GM12892 (cell line): Measurements from ENCODE around the gene RBMS1.

ENCODE experiments used
- DNase-seq: peaks from one replicate; pipeline ENCODE4 v3.0.0; 2011; ENCODE audit not compliant: insufficient read length
- FAIRE-seq: peaks from 2 replicates; lab custom pipeline; 2011; peaks lifted over from hg19 to GRCh38; lab: Jason Lieb, UNC
- POLR2A ChIP-seq: IDR thresholded peaks from 2 replicates; pipeline ENCODE4 v1.6.1; 2011; ENCODE audit warnings: low read depth, low read length, control low read depth
- POLR2AphosphoS5 ChIP-seq: IDR thresholded peaks from 2 replicates; pipeline ENCODE4 v1.6.1; 2011; ENCODE audit warnings: low read depth, low read length, control low read depth
- TAF1 ChIP-seq: IDR thresholded peaks from 2 replicates; pipeline ENCODE4 v1.6.1; 2011; ENCODE audit warnings: low read depth, mild to moderate bottlenecking, control low read depth, low read length, borderline replicate concordance

Gene RBMS1

DNA sequence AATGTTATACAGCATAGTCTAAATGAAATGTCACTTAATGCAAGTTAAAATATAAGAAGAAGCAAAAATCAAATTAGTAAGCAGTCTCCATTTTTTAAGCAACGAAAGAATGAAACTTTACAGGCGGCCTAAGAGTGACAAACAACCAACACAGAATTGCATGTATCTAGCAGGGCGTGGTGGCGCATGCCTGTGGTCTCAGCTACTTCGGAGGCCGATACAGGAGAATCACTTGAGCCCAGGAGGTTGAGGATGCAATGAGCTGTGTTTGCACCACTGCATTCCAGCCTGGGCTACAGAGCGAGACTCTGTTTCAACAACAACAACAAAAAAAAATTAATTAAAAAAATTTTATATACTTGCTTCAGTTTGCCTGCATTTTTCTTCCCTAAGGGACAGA, 16.6 kb downstream of the RBMS1 start:
- no peak for DNase-seq
- no peak for TF ChIP-seq TAF1
- no peak for TF ChIP-seq POLR2AphosphoS5
- no peak for TF ChIP-seq POLR2A
- FAIRE-seq = no peak

DNA sequence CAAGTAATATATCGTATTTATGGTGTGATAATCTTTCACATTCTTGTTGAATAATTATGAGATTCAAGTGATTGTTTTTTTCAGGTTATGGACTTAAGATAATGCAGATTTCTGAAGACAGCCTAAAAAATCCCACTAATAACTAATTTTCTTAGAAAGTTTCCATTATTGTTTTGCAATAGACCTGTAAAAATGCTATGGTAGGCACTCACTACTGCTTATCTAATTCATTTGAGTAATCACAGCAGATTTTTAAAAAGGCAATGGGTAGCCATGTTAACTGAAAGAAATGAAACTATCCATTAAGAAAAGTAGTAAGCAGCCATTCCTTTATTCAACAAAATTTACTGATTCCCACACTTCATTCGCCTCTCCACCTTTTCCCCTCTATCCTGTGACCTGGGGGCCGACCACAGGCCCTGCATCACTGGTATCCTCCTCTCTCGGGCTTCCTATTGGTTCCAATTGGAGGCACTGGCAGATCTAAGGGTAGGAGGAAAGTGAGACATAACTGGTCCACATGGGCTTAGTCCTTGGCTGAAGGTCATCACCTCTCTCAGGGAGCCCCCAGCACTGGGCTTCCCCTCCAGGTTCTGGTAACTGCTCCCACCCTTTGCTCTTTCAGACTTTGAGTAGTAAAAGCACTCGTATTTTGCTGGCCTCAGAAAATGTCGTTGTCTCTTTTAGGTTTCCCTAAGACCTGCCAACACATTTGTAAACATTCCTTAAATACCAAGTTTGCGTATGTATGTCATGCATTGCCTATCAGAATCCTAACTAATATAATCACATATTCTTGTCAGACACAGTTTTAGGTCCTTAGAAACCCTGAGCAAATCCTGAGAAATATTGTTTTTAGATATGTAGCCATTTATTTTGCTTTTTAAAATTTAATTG, 18.5 kb downstream of the RBMS1 start:
- TF ChIP-seq POLR2AphosphoS5 (no peak), POLR2A (no peak), TAF1 (no peak)
- no peak for FAIRE-seq
- DNase-seq = no peak

DNA sequence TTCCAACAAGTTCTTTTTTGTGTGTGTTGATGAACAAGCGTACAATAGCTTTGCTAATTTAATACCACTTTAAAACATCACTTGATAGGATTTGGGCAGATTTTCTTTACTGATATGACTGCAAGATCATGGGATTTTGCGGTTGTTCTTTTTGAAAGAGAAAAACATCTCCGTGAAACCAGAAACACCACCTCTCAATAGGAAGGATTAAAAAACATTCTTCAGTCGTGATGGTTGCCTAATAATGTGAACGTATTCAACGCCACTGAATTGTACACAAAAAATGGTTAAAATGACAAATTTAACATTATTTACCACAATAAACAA, 19.3 kb downstream of the RBMS1 start:
- DNase-seq (no peak), FAIRE-seq (no peak)
- no peak for TF ChIP-seq POLR2A
- TF ChIP-seq TAF1 = no peak
- no peak for TF ChIP-seq POLR2AphosphoS5

DNA sequence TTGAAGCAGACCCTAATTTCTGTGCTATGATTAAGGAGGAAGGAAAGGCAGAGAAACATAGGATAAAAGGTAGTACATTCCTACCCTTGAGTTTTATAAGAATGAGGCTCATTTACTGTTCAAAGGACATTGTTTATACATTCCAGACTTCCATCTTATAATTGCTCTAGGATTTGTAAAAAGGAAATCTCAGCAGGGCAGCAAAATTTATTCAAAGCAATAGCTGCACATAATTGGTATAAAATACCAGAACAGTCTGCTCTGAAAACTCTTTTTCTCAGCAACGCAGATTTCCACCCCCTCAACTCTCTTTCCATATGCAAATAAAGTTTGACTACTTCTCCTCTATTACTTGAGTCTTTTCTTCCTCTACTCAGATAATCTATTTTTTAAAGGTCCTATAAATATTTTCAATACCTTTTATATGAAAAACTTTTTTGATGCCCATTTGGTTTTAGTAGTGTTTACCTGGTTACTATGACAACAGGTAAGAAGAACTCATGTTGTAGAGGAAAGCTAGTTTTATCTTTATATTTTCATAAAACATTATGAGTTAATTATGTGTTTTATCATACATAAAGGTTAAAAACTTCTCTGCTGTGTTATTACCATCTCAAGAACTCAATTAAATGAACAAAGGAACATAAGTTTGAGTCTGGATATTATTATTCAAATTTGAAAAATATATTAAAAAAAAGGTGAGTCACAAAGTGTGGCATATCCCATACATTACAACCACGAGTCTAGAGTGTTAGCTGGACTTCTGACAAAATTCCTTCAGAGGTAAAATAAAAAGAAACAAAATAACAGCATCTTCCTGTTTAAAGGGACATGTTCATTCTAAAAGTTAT, 19.9 kb downstream of the RBMS1 start:
- DNase-seq (no peak), FAIRE-seq (no peak)
- TF ChIP-seq TAF1 = no peak
- no peak for TF ChIP-seq POLR2AphosphoS5
- TF ChIP-seq POLR2A = no peak

DNA sequence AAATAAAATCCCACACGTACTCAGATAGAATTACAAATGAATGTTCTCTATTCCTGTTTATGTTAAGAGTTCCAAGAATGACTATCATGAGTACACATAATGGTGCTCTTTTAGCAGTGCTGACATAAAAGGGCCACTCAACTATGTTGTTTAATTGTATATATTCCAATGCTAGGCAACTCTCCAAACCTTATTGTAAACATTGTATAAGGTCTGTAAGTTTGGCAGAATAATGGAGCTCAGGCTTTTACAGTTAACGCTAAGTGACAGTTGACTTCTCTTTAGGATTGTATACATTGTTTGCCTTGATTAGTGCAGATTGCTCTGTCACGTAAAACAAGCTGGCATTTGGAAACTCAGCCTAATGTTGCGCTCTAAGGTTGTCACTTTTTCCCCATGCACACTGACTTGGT, 20.8 kb downstream of the RBMS1 start:
- no peak for TF ChIP-seq POLR2AphosphoS5
- no peak for TF ChIP-seq TAF1
- TF ChIP-seq POLR2A = no peak
- no peak for DNase-seq
- no peak for FAIRE-seq

DNA sequence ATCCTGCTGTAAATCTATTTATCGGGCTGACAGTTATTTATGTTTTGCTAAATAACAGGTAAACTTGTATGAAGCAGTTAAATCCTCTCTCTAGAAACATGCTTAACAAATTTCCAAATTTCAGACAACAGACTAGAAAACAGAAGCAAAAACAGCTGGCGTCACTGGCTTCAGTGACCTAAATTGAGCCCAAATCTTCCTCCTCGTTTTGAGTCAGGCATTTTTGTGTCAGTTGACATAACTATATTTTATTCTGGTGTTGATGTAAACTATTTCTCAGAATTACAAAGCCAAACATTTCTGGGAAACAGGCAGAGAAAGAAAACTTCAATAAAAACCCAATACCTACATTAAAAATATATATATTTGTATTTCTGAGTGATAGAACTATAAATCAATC, 21.7 kb downstream of the RBMS1 start:
- TF ChIP-seq POLR2A (no peak), TAF1 (no peak), POLR2AphosphoS5 (no peak)
- DNase-seq (no peak), FAIRE-seq (no peak)

DNA sequence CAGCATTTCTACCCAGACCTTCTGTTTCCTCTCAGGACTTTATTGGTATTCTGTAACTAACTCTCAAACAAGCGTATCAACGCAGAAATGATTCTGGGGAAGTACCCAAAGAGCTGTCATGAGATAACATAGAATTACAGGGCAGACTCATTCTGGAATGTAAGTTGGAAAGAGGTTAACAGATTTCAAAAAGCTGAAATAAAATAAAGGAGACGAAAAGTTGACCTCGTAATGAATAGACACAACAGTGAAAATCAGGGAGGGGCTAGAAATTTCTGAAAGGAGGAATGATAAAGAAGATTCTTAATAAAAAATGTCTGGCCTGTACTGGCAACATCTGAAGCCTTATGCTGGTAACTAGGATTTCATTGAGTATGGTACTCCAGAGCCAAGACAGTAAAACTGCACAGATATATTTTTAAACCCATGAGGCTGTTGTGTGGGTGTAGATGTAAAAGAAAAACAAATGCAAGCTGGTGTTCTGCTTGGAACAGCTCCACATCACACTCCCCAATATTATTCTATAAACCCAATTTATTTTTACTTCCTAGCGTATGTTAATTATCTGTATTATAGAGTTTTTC, 23.9 kb downstream of the RBMS1 start:
- DNase-seq = no peak
- FAIRE-seq = no peak
- TF ChIP-seq TAF1 (no peak), POLR2AphosphoS5 (no peak), POLR2A (no peak)

DNA sequence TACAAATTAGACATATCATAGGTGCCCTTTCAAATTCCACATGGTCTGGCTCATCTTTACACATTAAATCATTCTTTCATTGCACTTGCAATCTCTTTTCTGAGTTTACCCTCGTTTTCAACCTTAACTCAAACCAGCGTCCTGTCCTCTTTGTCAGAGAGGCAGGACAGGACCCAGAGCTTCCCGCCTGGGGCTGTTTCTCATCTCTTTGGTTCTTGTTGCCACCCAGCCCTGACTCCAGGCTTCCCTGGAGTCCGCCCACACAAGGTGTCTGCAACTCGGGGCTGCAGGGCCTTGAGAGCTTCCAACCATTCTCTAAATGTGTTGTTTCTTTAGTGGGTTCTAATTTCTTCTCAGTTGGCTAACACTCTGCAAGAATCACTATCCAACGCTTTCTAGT, 24.4 kb downstream of the RBMS1 start:
- DNase-seq (no peak), FAIRE-seq (no peak)
- TF ChIP-seq POLR2A (no peak), TAF1 (no peak), POLR2AphosphoS5 (no peak)

DNA sequence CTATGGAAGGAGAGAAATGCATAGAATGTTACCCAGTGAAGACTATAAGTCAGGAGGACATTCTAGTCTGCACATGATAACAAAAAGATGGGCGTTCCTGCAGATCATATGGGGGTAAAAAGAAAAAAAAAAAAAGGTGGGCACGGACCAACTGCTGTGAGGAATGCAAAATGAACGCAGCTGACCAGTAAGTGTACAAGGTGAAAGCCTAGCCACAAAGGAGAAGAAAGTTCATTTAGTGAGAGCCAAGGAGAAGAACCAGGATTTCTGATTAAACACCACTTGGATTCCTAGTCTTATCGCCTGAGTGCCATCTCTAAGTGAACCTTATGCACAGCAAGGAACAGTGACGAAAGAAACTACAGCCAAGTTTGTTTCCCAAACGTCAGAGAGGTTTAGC, 26.5 kb downstream of the RBMS1 start:
- FAIRE-seq = no peak
- TF ChIP-seq POLR2AphosphoS5 (no peak), POLR2A (no peak), TAF1 (no peak)

DNA sequence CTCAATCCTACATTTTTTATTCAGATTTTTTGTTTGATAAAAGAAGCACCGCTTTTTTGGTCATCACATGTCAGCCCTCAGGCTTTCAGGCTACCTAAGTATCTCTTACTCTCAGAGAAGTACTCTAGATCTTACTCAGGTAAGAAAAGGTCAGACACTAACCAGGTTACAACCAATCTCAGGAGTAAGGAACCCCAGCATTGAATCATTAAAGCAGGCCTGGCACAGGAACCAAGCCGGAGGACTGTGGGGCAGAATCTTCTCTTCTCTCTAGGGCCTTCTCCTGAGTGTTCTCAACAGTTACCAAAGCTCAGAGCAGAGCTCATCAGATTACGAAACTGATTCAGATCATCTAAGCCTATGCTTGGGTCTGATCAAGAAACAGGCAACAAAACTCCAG, 28.2 kb downstream of the RBMS1 start:
- DNase-seq (no peak), FAIRE-seq (no peak)
- TF ChIP-seq POLR2AphosphoS5 (no peak), POLR2A (no peak), TAF1 (no peak)

More for the DNA sequence above, 26.5 kb downstream of the RBMS1 start:
- no peak for DNase-seq

DNA sequence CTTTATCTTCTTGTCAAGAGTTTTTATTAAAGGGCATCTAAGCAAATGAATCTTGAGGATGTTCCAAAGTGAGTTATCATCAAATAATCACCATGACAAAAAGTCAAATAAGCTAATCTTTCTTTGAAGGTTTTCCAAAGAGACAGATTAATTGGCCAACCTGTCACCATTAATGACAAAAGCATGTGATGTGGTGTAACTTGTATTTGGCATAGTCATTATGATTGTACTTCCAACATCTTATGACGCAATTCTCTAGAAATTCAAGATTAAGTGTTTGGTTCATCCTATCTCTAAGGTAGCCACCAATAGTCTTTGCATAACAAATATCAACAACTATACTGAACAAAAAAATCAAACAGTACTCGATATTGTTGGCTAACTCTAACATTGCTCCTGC, 28.6 kb downstream of the RBMS1 start:
- no peak for TF ChIP-seq POLR2AphosphoS5
- no peak for TF ChIP-seq TAF1
- TF ChIP-seq POLR2A = no peak
- DNase-seq (no peak), FAIRE-seq (no peak)
